Urinary bladder (tissue), 4 donors: ENCODE measurements around the gene DFFB. TPM values are rescaled to one million over a fixed set of nuclear protein-coding genes. Genes with fewer than 3 reads are reported as not detected.

Source experiments
- DNase-seq: peaks from one replicate; pipeline ENCODE4 v3.0.0-alpha.2; 2015; ENCODE audit errors: extremely low spot score
- H3K27ac ChIP-seq: one replicate; pipeline ENCODE4 v1.5.1; 2013; ENCODE audit warnings: low read depth, mild to moderate bottlenecking, moderate library complexity
- H3K36me3 ChIP-seq: one replicate; pipeline ENCODE4 v1.6.1; 2013; ENCODE audit warnings: mild to moderate bottlenecking, moderate library complexity; ENCODE audit not compliant: insufficient read depth
- H3K4me1 ChIP-seq: one replicate; pipeline ENCODE4 v1.6.1; 2013; ENCODE audit warnings: mild to moderate bottlenecking, moderate library complexity; ENCODE audit not compliant: insufficient read depth
- H3K4me3 ChIP-seq: one replicate; pipeline ENCODE4 v1.5.1; 2013; ENCODE audit warnings: low read depth, low read length
- WGBS: extraction: QIAGEN DNeasy Blood & Tissue Kit; methylation state at CpG from one replicate; pipeline ENCODE4 v1.1.7; 2013; 5-methylcytosine and 5-hydroxymethylcytosine counted together
- polyA plus RNA-seq: library from polyadenylated mRNA; stranded (reverse); fragments of 200-250 nt; gene quantifications from one replicate; pipeline ENCODE4 v1.2.3, GENCODE V29; 2013
- total RNA-seq: library from RNA; depleted of rRNA; stranded (reverse); fragments of >200 nt; gene quantifications from one replicate; pipeline ENCODE4 v1.2.3, GENCODE V29; 2014
- donor health status: healthy with polysubstance abuse.
- donor health status: healthy.

Gene DFFB
- total and polyA plus RNA-seq, 2 donors = 6.7 to 8.5 TPM

- Histone ChIP-seq H3K27ac (no peak overlapping the region), H3K4me1 (no peaks in the 10 kb centered on the region), H3K4me3 (no peak overlapping the region), H3K36me3 (no peaks in the 10 kb centered on the region)
- DNase-seq = no peak
- 61% methylated on average over 10 of the region's 10 CpGs for WGBS
These were observed 73.2 kb downstream of the DFFB start for GRCh38 chr1:3930301-3931006.

GRCh38 chr1:3931007-3931912, 74.0 kb downstream of the DFFB start:
- WGBS = 65% methylated on average over 17 of the region's 17 CpGs
- H3K27ac ChIP-seq = no peak overlapping the region
- DNase-seq = no peak
- no peak overlapping the region for H3K4me3 ChIP-seq
- H3K36me3 ChIP-seq = no peaks in the 10 kb centered on the region
- no peaks in the 10 kb centered on the region for H3K4me1 ChIP-seq

- Histone ChIP-seq H3K4me1 (no peaks in the 10 kb centered on the region), H3K36me3 (no peaks in the 10 kb centered on the region), H3K27ac (no peak overlapping the region), H3K4me3 (no peak overlapping the region)
- DNase-seq = no peak
- 69% methylated on average over 21 of the region's 21 CpGs for WGBS
These were observed 75.1 kb downstream of the DFFB start for GRCh38 chr1:3932156-3932919.

Other genes starting within 250 kb of the DFFB start
- gene MEGF6, start 246.0 kb upstream of the DFFB start, total RNA-seq = 14.5 TPM
- 23.5 TPM for gene MEGF6, start 246.0 kb upstream of the DFFB start, polyA plus RNA-seq
- 22.9 TPM for gene TPRG1L, start 232.5 kb upstream of the DFFB start, total RNA-seq
- 60.8 TPM for gene TPRG1L, start 232.5 kb upstream of the DFFB start, polyA plus RNA-seq
- gene WRAP73, start 207.4 kb upstream of the DFFB start, total RNA-seq = 8.1 TPM
- gene WRAP73, start 207.4 kb upstream of the DFFB start, polyA plus RNA-seq = 21.2 TPM
- 0.63 TPM for gene TP73, start 205.0 kb upstream of the DFFB start, total RNA-seq
- 0.09 TPM for gene TP73, start 205.0 kb upstream of the DFFB start, polyA plus RNA-seq
- not detected for gene CCDC27, start 105.0 kb upstream of the DFFB start, total RNA-seq
- not detected for gene CCDC27, start 105.0 kb upstream of the DFFB start, polyA plus RNA-seq
- not detected for gene SMIM1, start 84.7 kb upstream of the DFFB start, total RNA-seq
- gene SMIM1, start 84.7 kb upstream of the DFFB start, polyA plus RNA-seq = 7.7 TPM
- gene LRRC47, start 61.0 kb upstream of the DFFB start, total RNA-seq = 17.8 TPM
- 31.0 TPM for gene LRRC47, start 61.0 kb upstream of the DFFB start, polyA plus RNA-seq
- gene CEP104, start 265 bp upstream of the DFFB start, total RNA-seq = 20.3 TPM
- gene CEP104, start 265 bp upstream of the DFFB start, polyA plus RNA-seq = 17.0 TPM
- gene C1orf174, start 42.8 kb downstream of the DFFB start, total RNA-seq = 24.5 TPM
- gene C1orf174, start 42.8 kb downstream of the DFFB start, polyA plus RNA-seq = 18.8 TPM